Chondrocyte (in vitro differentiated cells): ENCODE data around the gene DIP2C. TPM values are rescaled to one million over a fixed set of nuclear protein-coding genes. Genes with fewer than 3 reads are reported as not detected.
"Not testable (repeated sequence)": the region's sequence is repeated elsewhere in the genome, so short reads cannot be mapped to it uniquely, and the experiment has no call there.

Experiments
- DNase-seq: peaks from one replicate; pipeline ENCODE4 v3.0.0; 2021; ENCODE audit warnings: mixed read lengths, low spot score
- H3K27ac Mint-ChIP-seq: one replicate; pipeline ENCODE4 v1.8.0; 2021; ENCODE audit warnings: mild to moderate bottlenecking, moderate library complexity, mixed read lengths; ENCODE audit not compliant: unreplicated experiment
- H3K27me3 Mint-ChIP-seq: 2 replicates; pipeline ENCODE4 v1.8.0; 2021; ENCODE audit warnings: low read depth, mixed read lengths
- H3K36me3 Mint-ChIP-seq: 2 replicates; pipeline ENCODE4 v1.8.0; 2021; ENCODE audit warnings: low read depth, mixed read lengths
- H3K4me1 Mint-ChIP-seq: 2 replicates; pipeline ENCODE4 v1.8.0; 2021; ENCODE audit warnings: low read depth, mild to moderate bottlenecking, mixed read lengths
- H3K4me3 Mint-ChIP-seq: one replicate; pipeline ENCODE4 v1.8.0; 2021; ENCODE audit warnings: mild to moderate bottlenecking, moderate library complexity, mixed read lengths; ENCODE audit not compliant: unreplicated experiment
- H3K9me3 Mint-ChIP-seq: 2 replicates; pipeline ENCODE4 v1.8.0; 2021; ENCODE audit warnings: low read depth, mixed read lengths
- CTCF ChIP-seq: fragments of 200-600 bp; sonication (generic); IDR thresholded peaks from 2 replicates; pipeline ENCODE4 v1.5.0; 2021; ENCODE audit warnings: antibody characterized with exemption, mild to moderate bottlenecking, moderate library complexity
- total RNA-seq: library from RNA; stranded (reverse); gene quantifications from 3 replicates; pipeline ENCODE4 v1.2.1, GENCODE V29; 2021

The DIP2C gene
- total RNA-seq, 1 donor from 2014 or later = 47.9 TPM

GRCh38 chr10:436911-437665 lies 252.4 kb downstream of the DIP2C start:
- no peak overlapping the region for H3K4me3 Mint-ChIP-seq
- TF ChIP-seq CTCF = no peak
- H3K9me3 Mint-ChIP-seq = peaks cover 2% of the 10 kb centered on the region
- no peaks in the 10 kb centered on the region for H3K4me1 Mint-ChIP-seq
- DNase-seq = no peak
- H3K27me3 Mint-ChIP-seq = no peaks in the 10 kb centered on the region
- H3K36me3 Mint-ChIP-seq = peaks cover 26% of the 10 kb centered on the region
- H3K27ac Mint-ChIP-seq = no peak overlapping the region

- no peak overlapping the region for H3K27ac Mint-ChIP-seq
- H3K9me3 Mint-ChIP-seq = peaks cover 9% of the 10 kb centered on the region
- TF ChIP-seq CTCF = no peak
- H3K4me3 Mint-ChIP-seq = no peak overlapping the region
- DNase-seq = no peak
- H3K27me3 Mint-ChIP-seq = no peaks in the 10 kb centered on the region
- H3K4me1 Mint-ChIP-seq = no peaks in the 10 kb centered on the region
- peaks cover 32% of the 10 kb centered on the region for H3K36me3 Mint-ChIP-seq
Observed at GRCh38 chr10:436013-436697, 253.3 kb downstream of the DIP2C start.

- H3K36me3 Mint-ChIP-seq = peaks cover 30% of the 10 kb centered on the region
- no peak for TF ChIP-seq CTCF
- H3K9me3 Mint-ChIP-seq = peaks cover 9% of the 10 kb centered on the region
Observed at GRCh38 chr10:435397-435796, 254.1 kb downstream of the DIP2C start.

GRCh38 chr10:429696-430095 lies 259.8 kb downstream of the DIP2C start:
- no peak for DNase-seq
- Mint-ChIP-seq H3K36me3 (peaks cover 19% of the 10 kb centered on the region), H3K4me3 (no peak overlapping the region), H3K9me3 (peaks cover 13% of the 10 kb centered on the region), H3K4me1 (no peaks in the 10 kb centered on the region), H3K27me3 (no peaks in the 10 kb centered on the region), H3K27ac (no peak overlapping the region)
- TF ChIP-seq CTCF = no peak

More at GRCh38 chr10:435397-435796, 254.1 kb downstream of the DIP2C start:
- H3K4me1 Mint-ChIP-seq = no peaks in the 10 kb centered on the region
- no peak overlapping the region for H3K27ac Mint-ChIP-seq
- no peak for DNase-seq
- no peaks in the 10 kb centered on the region for H3K27me3 Mint-ChIP-seq
- no peak overlapping the region for H3K4me3 Mint-ChIP-seq

- Mint-ChIP-seq H3K4me1 (no peaks in the 10 kb centered on the region), H3K27ac (no peak overlapping the region), H3K4me3 (no peak overlapping the region), H3K27me3 (no peaks in the 10 kb centered on the region), H3K36me3 (peaks cover 15% of the 10 kb centered on the region), H3K9me3 (peaks cover 13% of the 10 kb centered on the region)
- no peak for TF ChIP-seq CTCF
- no peak for DNase-seq
Observed at GRCh38 chr10:427761-428519, 261.5 kb downstream of the DIP2C start.

GRCh38 chr10:425365-425764 lies 264.1 kb downstream of the DIP2C start:
- H3K36me3 Mint-ChIP-seq, H3K4me3 Mint-ChIP-seq, H3K27ac Mint-ChIP-seq, H3K9me3 Mint-ChIP-seq, DNase-seq, H3K27me3 Mint-ChIP-seq: not testable (repeated sequence)
- peaks cover 12% of the 10 kb centered on the region for H3K4me1 Mint-ChIP-seq

- H3K27me3 Mint-ChIP-seq, H3K36me3 Mint-ChIP-seq, H3K27ac Mint-ChIP-seq, H3K9me3 Mint-ChIP-seq, H3K4me3 Mint-ChIP-seq, DNase-seq: not testable (repeated sequence)
- peaks cover 14% of the 10 kb centered on the region for H3K4me1 Mint-ChIP-seq
Observed at GRCh38 chr10:424724-425123, 264.7 kb downstream of the DIP2C start.
